ENCODE data around the gene ACTC1. TPM values are rescaled to one million over a fixed set of nuclear protein-coding genes. Genes with fewer than 3 reads are reported as not detected.

Gene ACTC1
- total and polyA plus RNA-seq, 10 of the 15 experiments (the other 5 are each of a cell fraction or from before 2014, with no cell fraction given): 1.6 TPM; not detected in 9

GRCh38 chr15:34821831-34822230, 26.5 kb upstream of the ACTC1 start:
- FAIRE-seq (no peak), DNase-seq (ENCODE audit: low read depth, low spot score) (no peak), ATAC-seq (no peak)
- POLR2A ChIA-PET: no interaction called here
- no peaks in the 10 kb centered on the region for H3K9me3 ChIP-seq (replicated peaks; ENCODE audit: control insufficient read depth, insufficient read depth, low read length)
- intact Hi-C loops (cut with micrococcal nuclease; ENCODE audit: unreplicated experiment) (no loop called here), in situ Hi-C loops (cut with MboI) (no loop called here)
- CTCF ChIA-PET: no interaction called here
- no peak overlapping the region for H3K27ac ChIP-seq (ENCODE audit: control insufficient read depth, insufficient read depth)
- no peaks in the 10 kb centered on the region for H3K36me3 ChIP-seq (ENCODE audit: control insufficient read depth in 2 of 2, insufficient read depth in 2 of 2, low read length in 1 of 2)
- TF ChIP-seq TAF1 (IDR thresholded peaks at IDR 0.05; ENCODE audit: borderline replicate concordance, low read depth, low read length): no peak
- no peak for TF ChIP-seq ZNF207 (IDR thresholded peaks at IDR 0.05; ENCODE audit: borderline replicate concordance)
- TF ChIP-seq IRF3 (IDR thresholded peaks at IDR 0.05): no peak
- no peak for TF ChIP-seq MEF2A (IDR thresholded peaks at IDR 0.05; ENCODE audit: insufficient read depth, low read depth, low read length)
- TF ChIP-seq STAT3 (IDR thresholded peaks at IDR 0.05; ENCODE audit: low read depth, low read length): no peak
- TF ChIP-seq YBX1 (IDR thresholded peaks at IDR 0.05): no peak
- no peak for TF ChIP-seq SIX5 (IDR thresholded peaks at IDR 0.05; ENCODE audit: low read depth, low read length, severe bottlenecking)
- no peak for TF ChIP-seq CHD4 (IDR thresholded peaks at IDR 0.05)
- TF ChIP-seq CBX5 (IDR thresholded peaks at IDR 0.05; ENCODE audit: low read depth): no peak
- no peak for TF ChIP-seq RB1 (IDR thresholded peaks at IDR 0.05; ENCODE audit: borderline replicate concordance)
- TF ChIP-seq CHD1 (IDR thresholded peaks at IDR 0.05; ENCODE audit: low read depth, low read length): no peak
- TF ChIP-seq MLLT1 (IDR thresholded peaks at IDR 0.05): no peak
- TF ChIP-seq BCL11A (IDR thresholded peaks at IDR 0.05; ENCODE audit: low read depth, low read length): no peak
- TF ChIP-seq MEF2B (IDR thresholded peaks at IDR 0.05; ENCODE audit: partially characterized antibody, poor library complexity, severe bottlenecking): no peak
- no peaks in the 10 kb centered on the region for H4K20me1 ChIP-seq (ENCODE audit: control insufficient read depth, insufficient read depth)
- no peak overlapping the region for H2AFZ ChIP-seq (ENCODE audit: control insufficient read depth, low read depth, low read length)
- H3K79me2 ChIP-seq (ENCODE audit: control insufficient read depth, insufficient read depth, low read length): no peaks in the 10 kb centered on the region
- peaks cover 0 to 3% of the 10 kb centered on the region in 2 experiments; a peak in 1 of 4 replicates for H3K27me3 ChIP-seq (replicated peaks in 1 of 2; ENCODE audit: control insufficient read depth in 2 of 2, insufficient read depth in 2 of 2, low read length in 1 of 2)
- WGBS (ENCODE audit: insufficient coverage, insufficient replicate concordance, low lambda C conversion rate, missing lambda C conversion rate): 17% methylated on average over 3 of the region's 3 CpGs
- BruUV-seq (replicated peaks): no TSS peak
- H3K4me2 ChIP-seq (ENCODE audit: control insufficient read depth, insufficient read depth): no peak overlapping the region
- SMC1A ChIA-PET (ENCODE audit: uncharacterized antibody, unreplicated experiment): no interaction called here
- no peaks in the 10 kb centered on the region for H3K4me1 ChIP-seq (ENCODE audit: control insufficient read depth, insufficient read depth, low read length)
- RAD21 ChIA-PET (ENCODE audit: unreplicated experiment): no interaction called here
- no peak overlapping the region for H3K9ac ChIP-seq (ENCODE audit: control insufficient read depth, insufficient read depth, low read length)
- H3K4me3 ChIP-seq: no peak overlapping the region

Data from GM12878 (cell line).